Activated gamma-delta T cell treated with anti-CD3 and anti-CD28 coated beads, Interleukin-2, amount 50 U/mL, for 16 hours (primary cell): ENCODE data around the gene PPP2R2C.

Experiments used
- DNase-seq: peaks from one replicate; pipeline ENCODE4 v3.0.0-alpha.2; 2020; ENCODE audit warnings: low read depth

The PPP2R2C gene

GRCh38 chr4:6472387-6473263 lies at the start of gene PPP2R2C:
Gene PPP2R2C (minus strand): TSS chr4:6472614. CDS start chr4:6472229, 385 bp downstream.
- no peak for DNase-seq

- DNase-seq = no peak
Measured at GRCh38 chr4:6520978-6521377, 48.6 kb upstream of the PPP2R2C start.

- no peak for DNase-seq
Measured at GRCh38 chr4:6520051-6520636, 47.7 kb upstream of the PPP2R2C start.

GRCh38 chr4:6517171-6517570 lies 44.8 kb upstream of the PPP2R2C start:
- DNase-seq = no peak

- DNase-seq = no peak
Measured at GRCh38 chr4:6516762-6517161, 44.3 kb upstream of the PPP2R2C start.

GRCh38 chr4:6516281-6516680 lies 43.9 kb upstream of the PPP2R2C start:
- no peak for DNase-seq

- DNase-seq = no peak
Measured at GRCh38 chr4:6513678-6514077, 41.3 kb upstream of the PPP2R2C start.

- DNase-seq = no peak
Measured at GRCh38 chr4:6509587-6509986, 37.2 kb upstream of the PPP2R2C start.

GRCh38 chr4:6507345-6507744 lies 34.9 kb upstream of the PPP2R2C start:
- no peak for DNase-seq

GRCh38 chr4:6506616-6507140 lies 34.3 kb upstream of the PPP2R2C start:
- no peak for DNase-seq

- no peak for DNase-seq
Measured at GRCh38 chr4:6504900-6505496, 32.6 kb upstream of the PPP2R2C start.

- DNase-seq = no peak
Measured at GRCh38 chr4:6502747-6503465, 30.5 kb upstream of the PPP2R2C start.

GRCh38 chr4:6502147-6502546 lies 29.7 kb upstream of the PPP2R2C start:
- no peak for DNase-seq

- no peak for DNase-seq
Measured at GRCh38 chr4:6501171-6501570, 28.8 kb upstream of the PPP2R2C start.

GRCh38 chr4:6500481-6501140 lies 28.2 kb upstream of the PPP2R2C start:
- no peak for DNase-seq

GRCh38 chr4:6499238-6499600 lies 26.8 kb upstream of the PPP2R2C start:
- no peak for DNase-seq

GRCh38 chr4:6498511-6499237 lies 26.3 kb upstream of the PPP2R2C start:
- DNase-seq = no peak

- DNase-seq = no peak
Measured at GRCh38 chr4:6497796-6498195, 25.4 kb upstream of the PPP2R2C start.

GRCh38 chr4:6495736-6496135 lies 23.3 kb upstream of the PPP2R2C start:
- DNase-seq = no peak

- no peak for DNase-seq
Measured at GRCh38 chr4:6495296-6495590, 22.8 kb upstream of the PPP2R2C start.
